Upper lobe of left lung (tissue), 6 donors: ENCODE results near the gene FER. TPM values are rescaled to one million over a fixed set of nuclear protein-coding genes. Genes with fewer than 3 reads are reported as not detected.
"Not testable (repeated sequence)": the region's sequence is repeated elsewhere in the genome, so short reads cannot be mapped to it uniquely, and the experiment has no call there.

ENCODE experiments used
- ATAC-seq, 2 donors: fragments of 200-7000 bp; cut with Tn5 transposase; one replicate each; pipeline ENCODE4 v1.9.1; 2022; ENCODE audit warnings: mild to moderate bottlenecking in 2 of 2, moderate library complexity in 2 of 2; ENCODE audit not compliant: low FRiP score in 2 of 2
- DNase-seq, 2 donors: peaks; one replicate each; pipeline ENCODE4 v3.0.0-alpha.2; 2019 to 2020
- H3K27ac ChIP-seq, 4 donors: fragments of 200-600 bp; sonication (generic); one replicate each; pipeline ENCODE4 v1.5.1; 2016 to 2019
- H3K27me3 ChIP-seq, 4 donors: fragments of 200-600 bp; sonication (generic); one replicate each; pipeline ENCODE4 v1.5.1; 2017 to 2019
- H3K36me3 ChIP-seq, 4 donors: fragments of 200-600 bp; sonication (generic); one replicate each; pipeline ENCODE4 v1.5.1; 2016 to 2019
- H3K4me1 ChIP-seq, 4 donors: fragments of 200-600 bp; sonication (generic); one replicate each; pipeline ENCODE4 v1.5.1; 2018 to 2019
- H3K4me3 ChIP-seq, 4 donors: fragments of 200-600 bp; sonication (generic); one replicate each; pipeline ENCODE4 v1.5.1; 2017 to 2019; ENCODE audit warnings: mild to moderate bottlenecking in 2 of 4, moderate library complexity in 1 of 4
- H3K9me3 ChIP-seq, 4 donors: fragments of 200-600 bp; sonication (generic); one replicate each; pipeline ENCODE4 v1.5.1; 2018 to 2019
- CTCF ChIP-seq, 6 experiments: fragments of 450-650 bp in 4 of 6; fragments of 200-600 bp in 2 of 6; sonication (generic) in 2 of 6; IDR thresholded peaks; one replicate each; pipeline ENCODE4 v1.5.1; 2016 to 2019; ENCODE audit warnings: antibody characterized with exemption in 6 of 6
- EP300 ChIP-seq, 4 donors: sonication (generic); formaldehyde crosslinking; IDR thresholded peaks; one replicate each; pipeline ENCODE4 v1.5.1; 2017; ENCODE audit warnings: antibody characterized with exemption in 4 of 4, control low read depth in 2 of 4
- POLR2A ChIP-seq, 4 donors: fragments of 450-650 bp; IDR thresholded peaks; one replicate each; pipeline ENCODE4 v1.5.1; 2016 to 2017; ENCODE audit warnings: antibody characterized with exemption in 4 of 4, mild to moderate bottlenecking in 2 of 4
- POLR2AphosphoS5 ChIP-seq, 2 donors: sonication (generic); formaldehyde crosslinking; IDR thresholded peaks; one replicate each; pipeline ENCODE4 v1.5.1; 2017; ENCODE audit warnings: antibody characterized with exemption in 2 of 2
- WGBS, 2 donors: methylation state at CpG; one replicate each; pipeline ENCODE4 v1.1.5; 2017 to 2018; 5-methylcytosine and 5-hydroxymethylcytosine counted together
- total RNA-seq, 6 donors: library from RNA; depleted of rRNA in 4 of 6; stranded (reverse); fragments of >200 nt in 4 of 6; gene quantifications; one replicate each; pipeline versions ENCODE4 v1.1.0 to v1.2.1, GENCODE V29; 2016 to 2021
- donor health status: DM: no; HTN: no; CAD: no; lungs with moderate emphysema.
- donor health status: DM: no; HTN: yes; CAD: no; lungs with severe emphysema.

Gene FER
- total RNA-seq, 6 donors from 2014 or later, result 17.6 to 55.5 (median 27.9) TPM

GRCh38 chr5:108786806-108787483 is 39.2 kb downstream of the FER start:
- peak in 1 of 2 donors; percentile 59 for DNase-seq
- Histone ChIP-seq H3K9me3 (peaks cover 0 to 2% (median 0%) of the 10 kb centered on the region in 4 donors), H3K27ac (no peak overlapping the region), H3K36me3 (peaks cover 0 to 4% (median 0%) of the 10 kb centered on the region in 4 donors), H3K27me3 (no peaks in the 10 kb centered on the region), H3K4me3 (no peak overlapping the region), H3K4me1 (peaks cover 0 to 14% (median 3%) of the 10 kb centered on the region in 4 donors)
- no peak for TF ChIP-seq CTCF (IDR thresholded peaks at IDR 0.05)
- no peak for TF ChIP-seq POLR2A (IDR thresholded peaks at IDR 0.05)
- TF ChIP-seq EP300 (IDR thresholded peaks at IDR 0.05), result no peak
- no peak for TF ChIP-seq POLR2AphosphoS5 (IDR thresholded peaks at IDR 0.05)
- peak in 1 of 2 donors; percentile 41 for ATAC-seq
- 91 to 92% methylated on average over 8 to 11 of the region's 12 CpGs for WGBS, 2 donors

- DNase-seq, result peak; percentile 27 to 58
- Histone ChIP-seq H3K4me3 (no peak overlapping the region), H3K4me1 (peaks cover 0 to 14% (median 3%) of the 10 kb centered on the region in 4 donors), H3K27me3 (no peaks in the 10 kb centered on the region), H3K36me3 (peaks cover 0 to 4% (median 0%) of the 10 kb centered on the region in 4 donors), H3K27ac (no peak overlapping the region), H3K9me3 (peaks cover 0 to 2% (median 0%) of the 10 kb centered on the region in 4 donors)
- peak; percentile 50 to 80 for ATAC-seq
- TF ChIP-seq POLR2AphosphoS5 (IDR thresholded peaks at IDR 0.05) (no peak), POLR2A (IDR thresholded peaks at IDR 0.05) (no peak), CTCF (IDR thresholded peaks at IDR 0.05) (no peak), EP300 (IDR thresholded peaks at IDR 0.05) (no peak)
- WGBS, 2 donors, result 72 to 76% methylated on average over 5 to 7 of the region's 7 CpGs
These were observed 40.4 kb downstream of the FER start for GRCh38 chr5:108788142-108788541.

DNA sequence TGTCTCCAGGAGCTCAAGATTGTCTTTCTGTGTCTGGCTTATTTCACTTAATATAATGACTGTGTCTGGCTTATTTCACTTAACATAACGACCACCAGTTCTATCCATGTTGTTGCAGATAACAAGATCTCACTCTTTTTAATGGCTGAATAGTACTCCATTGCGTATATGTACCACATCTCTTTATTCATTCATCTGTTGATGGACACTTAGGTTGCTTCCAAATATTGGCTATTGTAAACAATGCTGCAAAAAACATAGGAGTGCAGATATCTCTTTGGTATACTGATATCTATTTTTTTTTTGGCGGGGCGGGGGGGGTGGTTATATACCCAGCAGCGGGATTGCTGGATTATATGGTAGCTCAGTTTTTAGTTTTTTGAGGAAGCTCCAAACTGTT is 45.5 kb downstream of the FER start:
- no peak overlapping the region for H3K27ac ChIP-seq
- peaks cover 0 to 4% (median under 1%) of the 10 kb centered on the region in 4 donors for H3K4me1 ChIP-seq
- peaks cover 0 to 3% (median 0%) of the 10 kb centered on the region in 4 donors for H3K36me3 ChIP-seq
- DNase-seq (no peak), ATAC-seq (no peak)
- no peak overlapping the region for H3K4me3 ChIP-seq
- no peaks in the 10 kb centered on the region for H3K27me3 ChIP-seq
- 91 to 99% methylated on average over 5 of the region's 5 CpGs for WGBS, 2 donors
- H3K9me3 ChIP-seq, result no peaks in the 10 kb centered on the region
- TF ChIP-seq CTCF (IDR thresholded peaks at IDR 0.05), result no peak
- TF ChIP-seq POLR2AphosphoS5 (IDR thresholded peaks at IDR 0.05), result no peak
- no peak for TF ChIP-seq EP300 (IDR thresholded peaks at IDR 0.05)
- no peak for TF ChIP-seq POLR2A (IDR thresholded peaks at IDR 0.05)

DNA sequence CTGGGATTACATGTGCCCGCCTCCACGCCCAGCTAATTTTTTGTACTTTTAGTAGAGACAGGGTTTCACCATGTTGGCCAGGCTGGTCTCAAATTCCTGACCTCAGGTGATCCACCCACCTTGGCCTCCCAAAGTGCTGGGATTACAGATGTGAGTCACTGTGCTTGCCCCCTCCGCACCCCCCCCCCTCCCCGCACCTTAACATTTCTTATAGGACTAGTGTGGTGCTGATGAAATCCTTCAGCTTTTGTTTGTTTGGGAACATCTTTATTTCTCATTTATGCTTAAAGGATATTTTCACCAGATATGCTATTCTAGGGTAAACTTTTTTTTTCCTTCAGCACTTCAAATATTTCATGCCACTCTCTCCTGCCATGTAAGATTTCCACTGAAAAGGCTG is 46.7 kb downstream of the FER start:
- 70 to 97% methylated on average over 4 of the region's 4 CpGs for WGBS, 2 donors
- H3K4me1 ChIP-seq, DNase-seq, H3K36me3 ChIP-seq, H3K9me3 ChIP-seq, H3K4me3 ChIP-seq, ATAC-seq, H3K27me3 ChIP-seq, H3K27ac ChIP-seq: not testable (repeated sequence)

DNA sequence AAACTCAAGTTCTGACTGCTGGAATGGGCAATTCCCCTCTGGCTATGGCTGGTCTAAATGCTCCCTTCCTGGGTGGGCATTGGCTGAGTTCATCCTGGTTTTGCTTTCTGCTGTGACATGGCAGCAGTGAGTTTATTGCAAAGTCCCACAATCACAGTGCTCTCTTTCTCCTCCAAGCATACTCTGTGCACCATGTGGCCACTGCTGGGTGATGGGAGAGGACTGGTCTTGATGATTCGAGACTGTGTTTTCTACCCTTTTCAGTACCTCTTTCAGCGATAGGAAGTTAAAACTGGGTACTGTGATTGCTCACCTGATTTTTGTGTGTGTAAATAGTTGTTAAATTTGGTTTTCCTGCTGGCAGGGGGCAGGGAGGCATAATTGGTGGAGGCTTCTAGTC is 49.7 kb downstream of the FER start:
- 91 to 97% methylated on average over 2 of the region's 2 CpGs for WGBS, 2 donors
- DNase-seq, result no peak
- no peak for ATAC-seq
- H3K36me3 ChIP-seq, result peaks cover 0 to 14% (median 0%) of the 10 kb centered on the region in 4 donors
- TF ChIP-seq EP300 (IDR thresholded peaks at IDR 0.05) (no peak), POLR2AphosphoS5 (IDR thresholded peaks at IDR 0.05) (no peak), CTCF (IDR thresholded peaks at IDR 0.05) (no peak), POLR2A (IDR thresholded peaks at IDR 0.05) (no peak)
- no peak overlapping the region for H3K27ac ChIP-seq
- no peaks in the 10 kb centered on the region for H3K9me3 ChIP-seq
- no peaks in the 10 kb centered on the region for H3K4me1 ChIP-seq
- H3K4me3 ChIP-seq, result no peak overlapping the region
- H3K27me3 ChIP-seq, result no peaks in the 10 kb centered on the region
